Neural progenitor cell (in vitro differentiated cells): ENCODE measurements around the gene DNMT3A. TPM values are rescaled to one million over a fixed set of nuclear protein-coding genes. Genes with fewer than 3 reads are reported as not detected.

Source experiments
- DNase-seq: peaks from one replicate; pipeline ENCODE4 v3.0.0-alpha.2; 2016; ENCODE audit warnings: low spot score
- H2AFZ ChIP-seq: fragments of 200-600 bp; sonication (generic); replicated peaks from 2 replicates; pipeline ENCODE4 v1.6.1; 2016; ENCODE audit warnings: antibody characterized with exemption
- H3F3A ChIP-seq: fragments of 200-600 bp; sonication (generic); 2 replicates; pipeline ENCODE4 v1.6.1; 2016; ENCODE audit warnings: antibody characterized with exemption, low read depth
- H3K27ac ChIP-seq: fragments of 200-600 bp; sonication (generic); 2 replicates; pipeline ENCODE4 v1.5.1; 2016; ENCODE audit warnings: mild to moderate bottlenecking
- H3K27me3 ChIP-seq: fragments of 200-600 bp; sonication (generic); 2 replicates; pipeline ENCODE4 v1.6.1; 2016; ENCODE audit warnings: mild to moderate bottlenecking, moderate library complexity
- H3K36me3 ChIP-seq: fragments of 200-600 bp; sonication (generic); 2 replicates; pipeline ENCODE4 v1.5.1; 2016
- H3K4me1 ChIP-seq: fragments of 200-600 bp; sonication (generic); 2 replicates; pipeline ENCODE4 v1.6.1; 2016; ENCODE audit warnings: mixed run types
- H3K4me2 ChIP-seq: fragments of 200-600 bp; sonication (generic); 2 replicates; pipeline ENCODE4 v1.6.1; 2016
- H3K4me3 ChIP-seq: fragments of 200-600 bp; sonication (generic); 2 replicates; pipeline ENCODE4 v1.5.1; 2016
- H3K79me2 ChIP-seq: fragments of 200-600 bp; sonication (generic); 2 replicates; pipeline ENCODE4 v1.6.1; 2016; ENCODE audit warnings: low read depth
- H3K9ac ChIP-seq: fragments of 200-600 bp; sonication (generic); 2 replicates; pipeline ENCODE4 v1.6.1; 2016
- H3K9me3 ChIP-seq: fragments of 200-600 bp; sonication (generic); 2 replicates; pipeline ENCODE4 v1.5.1; 2016; ENCODE audit warnings: low read depth
- H4K20me1 ChIP-seq: fragments of 200-600 bp; sonication (generic); 2 replicates; pipeline ENCODE4 v1.6.1; 2016; ENCODE audit warnings: low read depth
- H3K27ac Mint-ChIP-seq: 3 replicates; pipeline ENCODE4 v1.8.0; 2021; ENCODE audit warnings: mixed read lengths
- H3K27me3 Mint-ChIP-seq: 2 replicates; pipeline ENCODE4 v1.8.0; 2022; ENCODE audit warnings: low read depth, mild to moderate bottlenecking, inconsistent platforms, moderate library complexity, mixed read lengths; ENCODE audit not compliant: insufficient read depth
- H3K36me3 Mint-ChIP-seq: 3 replicates; pipeline ENCODE4 v1.8.0; 2021; ENCODE audit warnings: mixed read lengths
- H3K4me1 Mint-ChIP-seq: 3 replicates; pipeline ENCODE4 v1.8.0; 2021; ENCODE audit warnings: mixed read lengths
- H3K4me3 Mint-ChIP-seq: 3 replicates; pipeline ENCODE4 v1.8.0; 2021; ENCODE audit warnings: mild to moderate bottlenecking, moderate library complexity, mixed read lengths
- H3K9me3 Mint-ChIP-seq: 3 replicates; pipeline ENCODE4 v1.8.0; 2020; ENCODE audit warnings: mixed read lengths
- EZH2 ChIP-seq: fragments of 200-600 bp; sonication (generic); IDR thresholded peaks from 2 replicates; pipeline ENCODE4 v1.6.1; 2017; ENCODE audit warnings: antibody characterized with exemption, mild to moderate bottlenecking, moderate library complexity
- EZH2phosphoT487 ChIP-seq: fragments of 200-600 bp; sonication (generic); IDR thresholded peaks from 2 replicates; pipeline ENCODE4 v1.6.1; 2017; ENCODE audit warnings: antibody characterized with exemption
- microRNA counts: library from miRNA; unstranded; fragments of <30 nt; microRNA quantifications from one replicate; lab custom pipeline; 2016
- microRNA-seq: library from miRNA; unstranded; fragments of <30 nt; microRNA quantifications from one replicate; pipeline ENCODE4, GENCODE V29; 2016
- small RNA-seq: library from RNA; depleted of rRNA; stranded (forward); fragments of <200 nt; gene quantifications from one replicate; pipeline ENCODE3, GENCODE V24; 2015
- total RNA-seq: library from RNA; depleted of rRNA; stranded (reverse); fragments of >200 nt; gene quantifications from 2 replicates; pipeline ENCODE4 v1.2.3, GENCODE V29; 2015; ENCODE audit warnings: low replicate concordance
- TF ChIP-seq, protein P1 (sequence below): fragments of 200-600 bp; sonication (generic); IDR thresholded peaks from 2 replicates; pipeline ENCODE4 v1.5.1; 2017; ENCODE audit warnings: antibody characterized with exemption, mild to moderate bottlenecking

The DNMT3A gene
- total RNA-seq, 1 donor from 2014 or later, result 46.5 TPM

GRCh38 chr2:25187729-25188350, 153.9 kb downstream of the DNMT3A start:
- TF ChIP-seq EZH2 (no peak), EZH2phosphoT487 (no peak)
- TF ChIP-seq, protein P1, sequence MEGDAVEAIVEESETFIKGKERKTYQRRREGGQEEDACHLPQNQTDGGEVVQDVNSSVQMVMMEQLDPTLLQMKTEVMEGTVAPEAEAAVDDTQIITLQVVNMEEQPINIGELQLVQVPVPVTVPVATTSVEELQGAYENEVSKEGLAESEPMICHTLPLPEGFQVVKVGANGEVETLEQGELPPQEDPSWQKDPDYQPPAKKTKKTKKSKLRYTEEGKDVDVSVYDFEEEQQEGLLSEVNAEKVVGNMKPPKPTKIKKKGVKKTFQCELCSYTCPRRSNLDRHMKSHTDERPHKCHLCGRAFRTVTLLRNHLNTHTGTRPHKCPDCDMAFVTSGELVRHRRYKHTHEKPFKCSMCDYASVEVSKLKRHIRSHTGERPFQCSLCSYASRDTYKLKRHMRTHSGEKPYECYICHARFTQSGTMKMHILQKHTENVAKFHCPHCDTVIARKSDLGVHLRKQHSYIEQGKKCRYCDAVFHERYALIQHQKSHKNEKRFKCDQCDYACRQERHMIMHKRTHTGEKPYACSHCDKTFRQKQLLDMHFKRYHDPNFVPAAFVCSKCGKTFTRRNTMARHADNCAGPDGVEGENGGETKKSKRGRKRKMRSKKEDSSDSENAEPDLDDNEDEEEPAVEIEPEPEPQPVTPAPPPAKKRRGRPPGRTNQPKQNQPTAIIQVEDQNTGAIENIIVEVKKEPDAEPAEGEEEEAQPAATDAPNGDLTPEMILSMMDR, result no peak
- H3K4me2 ChIP-seq, result no peak overlapping the region
- H3K9me3 ChIP-seq, result no peaks in the 10 kb centered on the region
- H3K27me3 Mint-ChIP-seq, result peaks cover 12% of the 10 kb centered on the region
- peaks cover 32% of the 10 kb centered on the region for H3K4me1 Mint-ChIP-seq
- no peak overlapping the region for H3K9ac ChIP-seq
- no peaks in the 10 kb centered on the region for H3K79me2 ChIP-seq
- H2AFZ ChIP-seq, result no peak overlapping the region
- H3F3A ChIP-seq, result no peaks in the 10 kb centered on the region
- no peak overlapping the region for H3K4me3 Mint-ChIP-seq
- H3K27ac ChIP-seq, result no peak overlapping the region
- H3K36me3 Mint-ChIP-seq, result no peaks in the 10 kb centered on the region
- H3K27me3 ChIP-seq, result no peaks in the 10 kb centered on the region
- H3K36me3 ChIP-seq, result no peaks in the 10 kb centered on the region
- no peak overlapping the region for H3K4me3 ChIP-seq
- peaks cover under 1% of the 10 kb centered on the region for H3K9me3 Mint-ChIP-seq
- peak; percentile 44 for DNase-seq
- H3K4me1 ChIP-seq, result peaks cover 15% of the 10 kb centered on the region
- peak overlapping the region; percentile 50 for H3K27ac Mint-ChIP-seq
- H4K20me1 ChIP-seq, result no peaks in the 10 kb centered on the region

DNA sequence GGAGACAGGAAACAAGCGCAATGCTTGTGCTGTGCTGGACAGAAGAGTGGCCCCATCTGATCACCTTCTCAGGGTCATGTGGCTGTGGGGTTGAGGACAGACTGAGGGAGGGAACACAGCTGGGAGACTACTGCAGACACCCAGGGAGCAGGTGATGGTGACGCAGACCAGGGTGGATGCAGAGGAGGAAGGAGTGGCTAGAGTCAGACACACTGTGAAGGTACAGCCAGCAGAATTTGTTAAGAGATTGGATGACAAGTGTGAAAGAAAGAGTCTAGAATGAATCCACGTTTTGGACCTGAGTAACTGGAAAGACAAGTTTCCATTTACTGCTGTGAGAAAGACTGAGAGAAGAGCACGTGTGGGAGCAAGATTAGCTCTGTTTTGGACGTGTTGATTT, 157.5 kb downstream of the DNMT3A start:
- H3K27ac ChIP-seq, result no peak overlapping the region
- H3K4me2 ChIP-seq, result no peak overlapping the region
- no peaks in the 10 kb centered on the region for H3K79me2 ChIP-seq
- no peaks in the 10 kb centered on the region for H3F3A ChIP-seq
- H3K9me3 ChIP-seq, result no peaks in the 10 kb centered on the region
- no peaks in the 10 kb centered on the region for H4K20me1 ChIP-seq
- TF ChIP-seq EZH2, result no peak
- TF ChIP-seq EZH2phosphoT487, result no peak
- TF ChIP-seq, protein P1, result no peak
- no peaks in the 10 kb centered on the region for H3K27me3 ChIP-seq
- Mint-ChIP-seq H3K36me3 (no peaks in the 10 kb centered on the region), H3K4me1 (peaks cover 14% of the 10 kb centered on the region), H3K27me3 (peaks cover 17% of the 10 kb centered on the region), H3K27ac (no peak overlapping the region), H3K9me3 (peaks cover 9% of the 10 kb centered on the region), H3K4me3 (no peak overlapping the region)
- DNase-seq, result no peak
- H3K4me3 ChIP-seq, result no peak overlapping the region
- no peak overlapping the region for H2AFZ ChIP-seq
- H3K4me1 ChIP-seq, result peaks cover 6% of the 10 kb centered on the region
- H3K36me3 ChIP-seq, result no peaks in the 10 kb centered on the region
- no peak overlapping the region for H3K9ac ChIP-seq

DNA sequence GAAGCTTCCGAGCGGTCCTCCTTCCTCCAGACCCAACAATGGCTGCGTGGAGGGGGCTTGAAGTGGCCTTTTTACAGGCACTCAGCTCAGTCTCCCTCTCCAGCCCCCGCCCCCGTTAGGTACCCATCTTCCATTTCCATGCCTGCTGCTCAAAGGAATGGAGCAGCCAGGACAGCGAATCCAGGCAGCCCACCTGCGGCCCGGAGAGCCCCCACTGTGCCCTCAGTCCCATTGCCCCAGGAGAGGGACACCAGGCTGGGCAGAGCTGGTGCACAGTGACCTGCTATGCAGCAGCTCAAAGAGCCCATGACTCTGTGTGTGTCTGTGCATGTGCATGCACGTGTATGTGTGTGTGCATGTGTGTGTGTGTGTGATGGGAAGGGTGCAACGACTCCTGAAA, 162.7 kb downstream of the DNMT3A start:
- Histone ChIP-seq H3K4me1 (peaks cover 26% of the 10 kb centered on the region), H3K27me3 (peaks cover 15% of the 10 kb centered on the region), H3K9ac (no peak overlapping the region), H3K27ac (no peak overlapping the region), H2AFZ (no peak overlapping the region), H3K4me2 (no peak overlapping the region), H4K20me1 (no peaks in the 10 kb centered on the region), H3F3A (peaks cover 16% of the 10 kb centered on the region), H3K4me3 (no peak overlapping the region), H3K79me2 (no peaks in the 10 kb centered on the region), H3K36me3 (no peaks in the 10 kb centered on the region), H3K9me3 (no peaks in the 10 kb centered on the region)
- TF ChIP-seq EZH2 (no peak), EZH2phosphoT487 (no peak)
- TF ChIP-seq, protein P1, result no peak
- no peak for DNase-seq
- Mint-ChIP-seq H3K27me3 (peaks cover 18% of the 10 kb centered on the region), H3K4me1 (peaks cover 36% of the 10 kb centered on the region), H3K4me3 (no peak overlapping the region), H3K9me3 (peaks cover 9% of the 10 kb centered on the region), H3K27ac (peak overlapping the region; percentile 37), H3K36me3 (no peaks in the 10 kb centered on the region)

MicroRNAs encoded within 50 kb of the gene (microRNA counts, 767-probe panel; counts per million panel counts)
- 460 counts per million, percentile 90 among the panel's probes with 10 or more counts for microRNA hsa-miR-1301 (lab: Ali Mortazavi, UCI)

Small RNA genes lying within 50 kb of the gene (microRNA-seq; reads per million reads assigned to microRNA genes)
- gene MIR1301, result 6.0 reads per million, percentile 29 among the genes with 10 or more reads in this experiment

Small RNA genes lying within 50 kb of the gene (small RNA-seq; reads per million reads assigned to genes)
- gene MIR1301, result 0.14 reads per million

Other genes starting within 250 kb of the DNMT3A start
- not detected in 2 replicates for gene POMC, start 173.3 kb downstream of the DNMT3A start, total RNA-seq